COLO829 (cell line): ENCODE results near the gene GRAMD1A.

ENCODE experiments used
- DNase-seq: peaks from one replicate; pipeline ENCODE4 v3.0.0; 2012; ENCODE audit warnings: low spot score

The GRAMD1A gene

DNA sequence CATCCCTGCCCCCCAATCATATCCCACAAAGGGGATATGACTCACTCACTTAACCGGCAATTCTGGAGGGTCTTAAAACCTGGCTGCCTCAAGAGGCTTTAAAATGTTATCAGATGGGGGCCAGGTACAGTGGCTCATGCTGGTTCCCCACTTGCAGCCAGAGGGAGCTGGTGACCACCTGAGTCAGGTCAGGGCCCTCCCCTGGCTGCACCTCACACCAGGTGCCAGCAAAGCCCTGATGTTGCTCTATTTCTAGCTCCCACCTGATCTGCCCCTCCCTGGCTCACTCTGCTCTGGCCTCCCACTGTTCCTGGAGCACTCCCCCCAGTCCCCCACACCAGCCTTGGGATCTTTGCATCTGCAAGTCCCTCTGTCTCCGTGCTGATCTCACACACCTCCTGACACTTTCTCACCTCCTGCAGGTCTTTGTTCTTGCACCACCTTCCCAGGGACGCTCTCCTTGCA, 55.6 kb downstream of the GRAMD1A start:
- no peak for DNase-seq

DNA sequence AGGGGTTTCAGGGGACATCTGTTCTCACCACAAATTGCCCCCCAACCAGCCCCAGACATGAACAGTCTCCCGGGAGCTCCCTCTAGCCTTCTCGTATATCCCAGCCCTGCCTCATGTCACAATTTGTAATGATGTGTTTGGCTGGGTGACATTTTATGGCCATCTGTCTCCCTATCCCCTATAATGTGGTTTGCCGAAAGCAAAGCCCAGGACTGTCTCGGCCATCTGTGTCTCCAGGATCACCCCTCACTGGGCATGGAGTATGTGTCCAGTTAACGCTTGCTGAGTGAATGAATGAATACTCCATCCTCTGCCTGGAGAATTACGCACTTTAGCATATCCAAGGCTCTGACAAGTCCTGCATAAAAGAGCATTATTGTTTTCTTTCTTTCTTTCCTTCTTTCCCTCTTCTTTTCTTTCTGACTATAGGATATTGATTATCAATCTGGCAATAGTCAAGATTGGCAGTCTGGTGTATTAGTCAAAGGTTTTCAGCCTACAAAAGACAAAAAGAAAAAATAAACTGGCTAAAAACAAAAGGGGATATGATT, 56.5 kb downstream of the GRAMD1A start:
- DNase-seq: no peak

DNA sequence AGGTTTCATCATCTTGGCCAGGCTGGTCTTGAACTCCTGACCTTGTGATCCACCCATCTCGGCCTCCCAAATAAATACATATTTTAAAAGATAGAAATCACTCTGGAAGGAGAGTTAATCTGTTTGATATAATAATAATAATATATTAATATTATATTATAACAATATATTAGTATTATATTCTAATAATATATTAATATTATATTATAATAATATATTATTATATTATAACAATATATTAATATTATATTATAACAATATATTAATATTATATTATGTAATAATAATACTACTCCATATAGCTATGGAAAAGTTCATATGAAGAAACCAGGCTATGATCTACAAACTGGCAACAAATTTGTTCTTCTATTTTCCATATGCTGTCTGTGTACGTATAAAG, 58.2 kb downstream of the GRAMD1A start:
- DNase-seq: no peak

DNA sequence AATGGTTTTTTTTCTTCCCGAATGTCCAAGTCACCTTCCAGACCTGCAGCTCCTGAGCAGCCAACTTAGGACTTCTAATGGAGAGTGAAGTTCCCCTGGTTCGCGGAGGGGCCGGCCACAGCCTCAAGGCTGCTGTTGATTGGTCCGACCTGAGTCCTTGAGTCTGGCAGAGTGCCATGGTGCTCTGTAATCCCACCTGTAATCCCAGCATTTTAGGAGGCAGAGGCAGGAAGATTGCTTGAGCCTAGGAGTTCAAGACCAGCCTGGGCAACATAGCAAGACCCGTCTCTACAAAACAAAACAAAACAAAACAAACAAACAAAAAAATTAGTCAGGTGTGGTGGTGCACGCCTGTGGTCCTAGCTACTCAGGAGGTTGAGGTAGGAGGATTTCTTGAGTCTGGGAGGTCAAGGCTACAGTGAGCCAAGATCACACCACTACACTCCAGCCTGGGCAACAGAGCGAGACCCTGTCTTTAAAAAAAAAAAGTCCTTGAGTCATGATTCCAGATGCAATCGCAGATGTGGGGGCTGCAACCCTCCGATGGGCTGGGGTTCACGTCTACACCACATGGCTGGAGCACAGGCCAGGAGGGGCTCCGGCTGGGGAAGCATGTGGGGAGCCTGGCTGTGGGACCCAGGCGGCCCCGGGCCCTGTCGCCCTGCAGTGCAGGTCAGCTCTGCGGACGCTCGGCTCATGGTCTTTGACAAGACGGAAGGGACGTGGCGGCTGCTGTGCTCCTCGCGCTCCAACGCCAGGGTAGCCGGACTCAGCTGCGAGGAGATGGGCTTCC, 59.1 kb downstream of the GRAMD1A start:
- no peak for DNase-seq

DNA sequence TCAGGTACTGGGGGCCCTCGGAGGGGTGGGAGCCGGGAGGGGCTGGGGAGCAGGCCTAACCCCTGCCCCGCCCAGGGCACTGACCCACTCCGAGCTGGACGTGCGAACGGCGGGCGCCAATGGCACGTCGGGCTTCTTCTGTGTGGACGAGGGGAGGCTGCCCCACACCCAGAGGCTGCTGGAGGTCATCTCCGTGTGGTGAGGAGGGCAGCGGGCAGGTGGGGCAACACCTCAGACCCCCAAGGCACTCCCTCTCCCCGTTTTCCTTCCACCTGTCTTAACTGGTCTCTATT, 59.6 kb downstream of the GRAMD1A start:
- no peak for DNase-seq

DNA sequence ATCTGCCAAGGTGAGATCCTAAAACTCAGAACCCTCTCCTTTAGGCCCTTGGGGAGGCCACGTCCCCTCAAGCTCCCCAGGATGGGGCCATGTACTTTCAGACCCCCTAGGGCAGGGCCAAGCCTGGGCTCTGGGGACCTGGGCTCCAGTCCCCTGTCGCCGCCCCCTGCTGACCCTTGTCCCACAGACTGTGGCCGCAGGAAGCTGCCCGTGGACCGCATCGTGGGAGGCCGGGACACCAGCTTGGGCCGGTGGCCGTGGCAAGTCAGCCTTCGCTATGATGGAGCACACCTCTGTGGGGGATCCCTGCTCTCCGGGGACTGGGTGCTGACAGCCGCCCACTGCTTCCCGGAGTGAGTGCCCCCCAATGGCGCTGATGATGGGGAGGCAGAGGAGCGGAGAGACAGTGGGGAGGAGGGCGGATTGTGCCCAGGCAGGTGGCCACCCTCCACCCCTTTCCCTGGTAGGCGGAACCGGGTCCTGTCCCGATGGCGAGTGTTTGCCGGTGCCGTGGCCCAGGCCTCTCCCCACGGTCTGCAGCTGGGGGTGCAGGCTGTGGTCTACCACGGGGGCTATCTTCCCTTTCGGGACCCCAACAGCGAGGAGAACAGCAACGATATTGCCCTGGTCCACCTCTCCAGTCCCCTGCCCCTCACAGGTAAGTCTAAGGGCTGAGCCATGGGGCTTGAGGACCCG, 60.2 kb downstream of the GRAMD1A start:
- DNase-seq: no peak

DNA sequence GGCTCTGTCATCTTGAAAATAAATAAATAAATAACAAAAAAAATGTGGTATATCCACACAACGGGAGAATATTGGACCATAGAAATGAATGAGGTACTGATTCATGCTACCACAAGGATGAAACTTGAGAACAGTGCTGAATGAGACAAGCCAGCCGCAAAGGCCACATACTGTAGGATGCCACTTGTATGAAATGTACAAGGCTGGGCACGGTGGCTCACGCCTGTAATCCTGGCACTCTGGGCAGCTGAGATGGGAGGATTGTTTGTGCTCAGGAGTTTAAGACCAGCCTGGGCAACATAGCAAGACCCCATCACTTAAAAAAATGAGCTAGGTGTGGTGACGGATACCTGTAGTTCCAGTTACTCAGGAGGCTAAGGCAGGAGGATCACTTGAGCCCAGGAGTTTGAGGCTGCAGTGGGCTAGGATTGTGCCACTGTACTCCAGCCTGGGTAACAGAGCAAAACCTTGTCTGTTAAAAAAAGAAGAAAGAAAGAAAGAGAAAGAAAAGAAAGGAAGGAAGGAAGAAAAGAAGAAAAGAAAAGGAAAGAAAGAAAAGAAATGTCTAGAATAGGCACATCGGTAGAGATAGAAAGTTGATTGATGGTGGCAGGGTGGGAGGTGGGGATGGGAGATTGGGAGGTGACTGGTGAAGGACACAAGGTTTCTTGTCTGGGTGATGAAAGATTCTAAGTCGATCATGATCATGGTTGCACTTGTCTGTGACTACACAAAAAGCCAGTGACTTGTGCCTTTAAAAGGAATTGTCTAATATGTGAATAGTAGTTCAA, 61.7 kb downstream of the GRAMD1A start:
- DNase-seq: no peak

DNA sequence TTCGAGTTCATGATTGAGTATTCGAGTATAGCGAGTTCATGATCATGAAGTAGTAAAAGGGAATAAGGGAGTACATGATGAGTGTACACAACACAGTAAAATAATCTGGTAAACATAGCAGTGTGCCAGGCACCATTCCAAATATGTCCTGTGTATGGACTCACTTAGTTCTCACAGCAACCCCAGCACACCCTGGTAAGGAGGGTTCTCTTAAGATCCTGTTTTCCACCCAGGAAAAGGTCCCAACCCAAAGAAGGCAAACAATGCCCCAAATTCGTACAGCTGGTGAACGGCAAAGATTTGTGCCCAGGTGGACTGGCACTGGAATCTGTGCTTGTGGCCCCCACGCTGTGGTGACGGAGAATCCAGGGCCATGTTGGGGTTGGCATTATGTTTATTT, 62.8 kb downstream of the GRAMD1A start:
- DNase-seq: no peak

DNA sequence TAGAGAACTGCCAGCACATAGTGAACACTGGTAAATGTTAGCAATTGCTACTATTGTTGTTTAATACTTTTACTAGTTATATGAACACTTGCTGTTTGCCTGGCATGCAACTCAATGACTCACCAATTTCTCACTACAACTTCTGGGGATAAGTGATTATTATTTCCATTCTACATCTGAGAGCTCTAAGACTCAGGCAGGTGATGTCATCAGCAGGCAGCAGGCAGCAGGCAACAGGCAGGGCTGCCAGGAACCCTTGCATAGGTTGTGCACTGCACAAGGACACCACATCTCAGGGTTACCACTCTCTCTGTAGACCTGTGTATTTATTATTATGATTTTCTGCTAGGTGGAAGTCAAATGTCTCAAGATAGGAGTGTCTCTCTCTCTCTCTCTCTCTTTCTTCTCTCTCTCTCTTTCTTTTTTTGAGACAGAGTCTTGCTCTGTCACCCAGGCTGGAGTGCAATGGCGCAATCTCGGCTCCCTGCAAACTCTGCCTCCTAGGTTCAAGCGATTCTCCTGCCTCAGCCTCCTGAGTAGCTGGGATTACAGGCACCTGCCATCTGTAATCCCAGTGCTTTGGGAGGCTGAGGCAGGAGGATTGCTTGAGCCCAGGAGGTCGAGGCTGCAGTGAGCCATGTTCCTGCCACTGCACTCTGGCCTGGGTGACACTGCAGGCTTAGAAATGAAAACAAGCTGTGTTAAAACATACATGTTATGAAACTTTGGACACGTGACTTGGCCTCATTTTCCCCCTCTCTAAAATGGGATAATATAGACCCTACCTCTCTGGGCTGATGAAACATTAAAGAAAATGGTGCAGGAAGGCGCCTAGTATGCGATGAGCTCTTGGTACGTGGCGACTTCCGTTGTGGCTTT, 64.1 kb downstream of the GRAMD1A start:
- DNase-seq: peak; percentile 36

DNA sequence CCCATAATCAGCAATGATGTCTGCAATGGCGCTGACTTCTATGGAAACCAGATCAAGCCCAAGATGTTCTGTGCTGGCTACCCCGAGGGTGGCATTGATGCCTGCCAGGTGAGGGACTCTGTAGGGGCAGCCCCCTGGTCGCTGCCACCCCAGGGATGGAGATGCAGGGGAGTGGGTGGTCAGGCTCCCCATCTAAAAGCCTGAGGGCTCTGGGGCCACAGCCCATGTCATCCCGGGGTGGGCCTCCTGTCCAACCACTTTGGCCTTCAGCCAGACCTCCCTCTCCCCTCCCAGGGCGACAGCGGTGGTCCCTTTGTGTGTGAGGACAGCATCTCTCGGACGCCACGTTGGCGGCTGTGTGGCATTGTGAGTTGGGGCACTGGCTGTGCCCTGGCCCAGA, 65.5 kb downstream of the GRAMD1A start:
- DNase-seq: no peak

DNA sequence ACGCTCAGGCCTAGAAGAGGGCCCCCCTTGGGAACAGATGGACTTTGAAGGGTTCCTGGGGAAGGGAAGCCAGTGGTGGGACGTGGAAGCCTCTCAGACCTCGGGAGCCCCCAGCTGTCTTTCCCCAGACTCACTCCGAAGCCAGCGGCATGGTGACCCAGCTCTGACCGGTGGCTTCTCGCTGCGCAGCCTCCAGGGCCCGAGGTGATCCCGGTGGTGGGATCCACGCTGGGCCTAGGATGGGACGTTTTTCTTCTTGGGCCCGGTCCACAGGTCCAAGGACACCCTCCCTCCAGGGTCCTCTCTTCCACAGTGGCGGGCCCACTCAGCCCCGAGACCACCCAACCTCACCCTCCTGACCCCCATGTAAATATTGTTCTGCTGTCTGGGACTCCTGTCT, 66.0 kb downstream of the GRAMD1A start:
- no peak for DNase-seq

DNA sequence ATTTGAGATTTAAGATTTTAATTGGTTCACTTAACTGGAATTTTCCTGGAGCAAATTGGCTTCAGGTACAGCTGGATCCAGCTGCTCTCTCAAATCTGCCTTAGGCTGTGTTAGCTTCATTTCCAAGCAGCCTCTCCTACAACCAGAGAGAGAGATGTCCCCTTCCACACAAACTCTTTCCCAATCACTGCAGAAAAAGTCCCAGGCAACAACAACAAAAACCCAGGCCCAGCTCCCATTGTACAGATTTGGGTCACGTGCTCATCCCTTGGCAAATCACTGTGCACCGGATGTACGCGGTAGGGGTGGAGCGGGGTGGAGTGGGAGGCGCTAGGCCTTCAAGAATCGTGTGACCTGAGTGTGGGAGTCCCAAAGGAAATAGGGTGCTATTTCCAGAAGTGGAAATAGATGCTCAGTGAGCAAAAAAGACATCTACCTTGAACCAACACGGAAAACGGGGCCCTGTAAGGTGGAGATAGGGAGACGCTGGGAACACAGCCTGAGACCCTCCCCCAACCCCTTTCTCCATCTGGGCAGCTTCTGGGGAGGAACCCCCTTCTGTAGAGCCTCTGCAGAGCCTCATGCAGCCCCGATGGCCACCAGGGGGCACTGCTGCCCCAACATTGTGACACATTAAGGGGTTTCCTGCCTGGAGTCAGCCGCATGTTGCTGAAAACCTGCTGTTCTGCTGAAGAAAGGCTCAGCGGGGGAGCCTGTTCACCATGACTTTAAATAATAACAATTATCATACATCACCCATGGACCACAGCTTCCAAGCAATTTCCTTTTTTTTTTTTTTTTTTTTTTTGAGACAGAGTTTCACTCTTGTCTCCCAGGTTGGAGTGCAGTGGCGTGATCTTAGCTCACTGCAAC, 66.8 kb downstream of the GRAMD1A start:
- DNase-seq: peak; percentile 87

DNA sequence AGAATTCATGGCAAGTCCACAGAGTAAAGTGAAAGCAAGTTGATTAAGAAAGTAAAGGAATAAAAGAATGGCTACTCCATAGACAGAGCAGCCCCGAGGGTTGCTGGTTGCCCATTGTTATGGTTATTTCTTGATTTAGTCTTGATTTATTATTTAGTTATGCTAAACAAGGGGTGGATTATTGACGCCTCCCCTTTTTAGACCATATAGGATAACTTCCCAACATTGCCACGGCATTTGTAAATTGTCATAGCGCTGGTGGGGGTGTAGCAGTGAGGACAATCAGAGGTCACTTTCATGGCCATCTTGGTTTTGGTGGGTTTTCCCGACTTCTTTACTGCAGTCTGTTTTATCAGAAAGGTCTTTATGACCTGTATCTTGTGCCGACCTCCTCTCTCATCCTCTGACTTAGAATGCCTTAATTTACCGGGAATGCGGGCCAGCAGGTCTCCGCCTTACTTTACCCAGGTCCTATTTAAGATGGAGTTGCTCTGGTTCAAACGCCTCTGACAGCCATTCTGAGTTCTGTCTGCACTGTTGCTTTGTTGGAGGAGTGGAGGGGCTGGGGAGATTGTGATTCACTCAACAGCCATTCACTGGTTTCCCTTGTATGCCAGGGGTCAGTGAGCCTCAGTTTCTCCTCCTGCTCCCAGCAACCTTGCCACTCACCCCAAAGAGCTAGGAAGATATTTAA, 69.0 kb downstream of the GRAMD1A start:
- no peak for DNase-seq

DNA sequence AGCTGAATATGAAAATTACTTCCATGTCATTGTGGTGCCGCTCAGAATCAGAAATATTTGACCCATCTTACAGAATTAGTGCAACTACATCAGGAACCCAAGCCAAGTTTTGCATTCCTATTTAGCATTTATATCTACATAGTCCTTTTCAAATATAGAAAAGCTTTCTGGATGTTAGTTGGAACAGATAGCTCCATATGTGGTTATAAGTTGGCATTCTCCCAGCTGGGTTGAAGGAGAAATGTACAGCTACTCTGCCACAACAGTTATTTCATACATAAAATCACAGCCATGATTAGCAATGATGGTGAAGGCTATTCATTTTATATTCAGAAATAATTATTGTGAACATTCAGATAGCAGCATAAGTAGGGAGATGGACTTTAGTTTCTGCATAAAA, 69.6 kb downstream of the GRAMD1A start:
- no peak for DNase-seq

DNA sequence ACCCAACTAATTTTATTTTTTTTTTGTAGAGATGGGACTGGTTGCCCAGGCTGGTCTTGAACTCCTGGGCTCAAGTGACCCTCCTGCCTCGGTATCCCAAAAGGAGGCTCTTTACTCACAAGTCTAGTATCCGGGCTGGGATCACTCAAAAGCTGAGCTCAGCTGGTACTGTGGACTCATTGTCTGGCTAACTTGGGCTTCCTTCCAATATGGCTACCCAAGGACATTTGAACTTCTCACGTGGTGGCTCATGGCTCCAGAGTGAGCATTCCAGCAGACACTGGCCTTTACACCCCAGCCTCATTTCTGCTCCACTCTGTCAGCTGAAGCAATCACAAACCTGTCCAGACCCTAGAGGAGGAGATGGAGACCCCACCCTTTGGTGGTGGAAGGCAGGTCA, 70.3 kb downstream of the GRAMD1A start:
- DNase-seq: no peak

DNA sequence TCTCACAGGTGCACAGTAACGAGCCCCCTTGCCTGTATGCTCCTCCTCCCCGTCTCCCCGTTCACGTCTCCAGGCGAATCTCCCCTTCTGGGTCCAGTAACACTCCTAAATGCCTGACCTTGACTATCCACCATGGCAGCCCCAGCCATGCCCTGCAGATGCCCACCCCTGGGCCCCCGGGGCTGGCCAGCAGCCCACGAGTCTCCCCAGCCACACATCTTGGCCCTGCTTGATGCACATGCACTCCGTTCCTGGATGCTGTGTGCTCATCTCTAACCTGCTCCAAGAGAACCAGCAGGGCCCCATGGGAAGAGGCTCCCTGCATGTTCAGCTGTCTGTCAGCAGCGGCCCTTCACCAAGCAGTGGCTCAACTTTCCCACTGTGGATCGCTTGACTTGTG, 73.4 kb downstream of the GRAMD1A start:
- DNase-seq: no peak

DNA sequence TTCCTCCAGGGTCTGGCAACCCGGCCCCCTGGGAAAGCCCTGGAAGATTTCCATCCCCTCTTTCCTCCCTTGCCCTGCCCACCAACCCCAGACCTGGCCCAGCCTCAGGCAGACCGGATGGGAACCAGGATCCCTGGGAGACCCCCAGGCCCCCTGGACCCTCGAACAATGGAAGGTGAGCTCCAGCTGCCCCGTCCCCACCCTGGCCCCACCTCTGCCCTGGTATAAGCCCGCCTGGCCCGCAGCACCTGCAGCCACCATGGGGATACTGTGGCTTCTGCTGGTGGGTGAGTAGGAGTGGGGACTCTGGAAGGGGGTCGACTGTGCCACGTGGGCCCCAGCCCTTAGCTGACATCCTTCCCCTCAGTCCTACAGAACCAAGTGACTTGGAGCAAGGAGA, 73.8 kb downstream of the GRAMD1A start:
- DNase-seq: no peak

DNA sequence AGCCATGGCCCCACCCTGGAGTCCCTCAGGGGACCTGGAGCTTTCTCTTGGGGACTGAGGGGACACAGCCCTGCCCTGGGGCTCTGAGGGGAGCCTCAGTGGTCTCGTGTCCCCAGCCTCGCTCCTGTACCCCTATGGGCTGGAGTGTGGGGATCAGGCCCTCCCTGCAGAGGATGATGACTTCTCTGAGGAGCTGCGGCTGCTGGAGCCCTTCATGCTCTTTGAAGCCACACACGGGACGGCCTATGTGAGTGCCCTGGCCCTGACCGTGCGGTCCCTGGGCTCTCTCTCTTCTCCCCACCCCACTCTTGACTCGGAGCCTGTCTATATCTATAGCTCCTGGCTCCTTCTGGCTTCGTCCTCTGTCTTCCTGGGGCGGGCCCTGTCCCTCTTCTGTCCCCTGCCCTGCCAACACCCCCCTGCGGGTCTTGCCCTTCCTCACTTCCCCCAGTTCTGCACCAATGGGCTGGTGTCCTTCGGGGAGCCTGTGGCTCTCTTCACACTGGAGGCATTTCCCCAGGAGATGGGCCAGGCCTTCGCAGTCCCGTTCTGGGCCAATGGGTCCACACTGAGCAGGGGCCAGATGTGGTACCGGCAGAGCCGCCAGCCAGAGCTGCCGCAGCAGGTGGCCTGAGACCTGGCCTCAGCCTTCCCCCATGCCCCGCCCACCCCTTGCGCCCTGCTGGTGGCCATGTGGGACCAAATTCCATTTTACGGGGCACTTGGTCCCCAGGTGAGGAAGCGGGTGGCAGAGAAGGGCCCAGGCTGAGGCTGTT, 74.5 kb downstream of the GRAMD1A start:
- DNase-seq: no peak
